NCI-H446 (cell line): ENCODE results near the gene MARK2.

Source experiments
- DNase-seq, 2 experiments: peaks; one replicate each; lab custom pipeline; 2025; lab: John Stamatoyannopoulos, UW

MARK2 gene

GRCh38 chr11:63909591-63910506 lies 70.9 kb downstream of the MARK2 start:
- no peak for DNase-seq

GRCh38 chr11:63910675-63911074 lies 71.8 kb downstream of the MARK2 start:
- no peak for DNase-seq

GRCh38 chr11:63911440-63911839 lies 72.5 kb downstream of the MARK2 start:
- no peak for DNase-seq

- no peak for DNase-seq
These were observed 73.0 kb downstream of the MARK2 start for GRCh38 chr11:63911876-63912275.

GRCh38 chr11:63912678-63913077 lies 73.8 kb downstream of the MARK2 start:
- DNase-seq: no peak

- DNase-seq: no peak
These were observed 75.2 kb downstream of the MARK2 start for GRCh38 chr11:63913866-63914830.

GRCh38 chr11:63914896-63915691 lies 76.2 kb downstream of the MARK2 start:
- DNase-seq: no peak

GRCh38 chr11:63915961-63916836 lies 77.3 kb downstream of the MARK2 start:
- DNase-seq: peak in 1 of 2 experiments; percentile 46

- peak; percentile 29 to 94 for DNase-seq
These were observed 78.2 kb downstream of the MARK2 start, which contains the start of gene RCOR2 for GRCh38 chr11:63916837-63917691. RCOR2 (minus strand) TSS chr11:63917164; CDS start chr11:63916456, 708 bp downstream.

GRCh38 chr11:63917692-63918506 lies 79.0 kb downstream of the MARK2 start:
- DNase-seq: peak; percentile 53 to 86

- peak in 1 of 2 experiments; percentile 54 for DNase-seq
These were observed 79.7 kb downstream of the MARK2 start for GRCh38 chr11:63918507-63919191.

- DNase-seq: peak in 1 of 2 experiments; percentile 63
These were observed 80.6 kb downstream of the MARK2 start for GRCh38 chr11:63919267-63920125.

GRCh38 chr11:63920126-63920938 lies 81.4 kb downstream of the MARK2 start:
- DNase-seq: no peak

GRCh38 chr11:63920939-63921417 lies 82.1 kb downstream of the MARK2 start:
- DNase-seq: no peak

GRCh38 chr11:63922673-63923192 lies 83.8 kb downstream of the MARK2 start:
- DNase-seq: no peak

- no peak for DNase-seq
These were observed 84.4 kb downstream of the MARK2 start for GRCh38 chr11:63923319-63923718.
